Activated T-cell treated with anti-CD3 and anti-CD28 coated beads, Interleukin-2, amount 50 U/mL, for 48 hours (primary cell): ENCODE results near the gene ADAMTS10.
"Not testable (repeated sequence)": the region's sequence is repeated elsewhere in the genome, so short reads cannot be mapped to it uniquely, and the experiment has no call there.

Experiments
- DNase-seq, 2 experiments: peaks; one replicate each; pipeline ENCODE4 v3.0.0-alpha.2; 2020

Gene ADAMTS10

GRCh38 chr19:8557642-8558238, 52.8 kb downstream of the ADAMTS10 start:
- DNase-seq, result no peak

- DNase-seq, result not testable (repeated sequence)
Observed at GRCh38 chr19:8553729-8554128, 56.8 kb downstream of the ADAMTS10 start.

GRCh38 chr19:8552810-8553209, 57.7 kb downstream of the ADAMTS10 start:
- DNase-seq, result no peak

GRCh38 chr19:8550070-8550469, 60.4 kb downstream of the ADAMTS10 start:
- DNase-seq, result no peak

GRCh38 chr19:8545743-8546142, 64.8 kb downstream of the ADAMTS10 start:
- no peak for DNase-seq

- no peak for DNase-seq
Observed at GRCh38 chr19:8544168-8544567, 66.3 kb downstream of the ADAMTS10 start.

GRCh38 chr19:8539621-8540149, 70.8 kb downstream of the ADAMTS10 start:
- DNase-seq, result no peak

GRCh38 chr19:8537099-8537498, 73.4 kb downstream of the ADAMTS10 start:
- no peak for DNase-seq

- no peak for DNase-seq
Observed at GRCh38 chr19:8536282-8536681, 74.2 kb downstream of the ADAMTS10 start.

- no peak for DNase-seq
Observed at GRCh38 chr19:8532225-8532624, 78.3 kb downstream of the ADAMTS10 start.

GRCh38 chr19:8531470-8531869, 79.0 kb downstream of the ADAMTS10 start:
- no peak for DNase-seq
